Measurements from ENCODE around the gene KRT81.
"Not testable (repeated sequence)": the region's sequence is repeated elsewhere in the genome, so short reads cannot be mapped to it uniquely, and the experiment has no call there.

KRT81 gene

GRCh38 chr12:52252728-52253343 lies 38.5 kb downstream of the KRT81 start:
- H3F3A ChIP-seq (ENCODE audit: low read depth) = no peaks in the 10 kb centered on the region
- no peak overlapping the region for H3K9ac ChIP-seq (ENCODE audit: low read depth, low read length, poor library complexity, severe bottlenecking)
- H3K27me3 ChIP-seq (ENCODE audit: insufficient read depth, low read length, poor library complexity, severe bottlenecking) = no peaks in the 10 kb centered on the region
- TF ChIP-seq EZH2phosphoT487 (IDR thresholded peaks at IDR 0.05; ENCODE audit: borderline replicate concordance) = no peak
- no peak for TF ChIP-seq CTCF (conservative IDR thresholded peaks at IDR 0.05; ENCODE audit: low read length)
- H3K4me2 ChIP-seq (ENCODE audit: low read depth, low read length, poor library complexity, severe bottlenecking) = no peak overlapping the region
- no peaks in the 10 kb centered on the region for H3K9me3 ChIP-seq (ENCODE audit: insufficient read depth, low read depth, low read length)
- no peak overlapping the region for H3K4me3 ChIP-seq (ENCODE audit: low read length, poor library complexity, severe bottlenecking)
- H4K20me1 ChIP-seq (ENCODE audit: insufficient read depth, low read length, poor library complexity, severe bottlenecking) = no peaks in the 10 kb centered on the region
- no peak overlapping the region for H2AFZ ChIP-seq (ENCODE audit: low read length)
- no peaks in the 10 kb centered on the region for H3K36me3 ChIP-seq (ENCODE audit: insufficient read depth, low read length)
- no peaks in the 10 kb centered on the region for H3K4me1 ChIP-seq (ENCODE audit: insufficient read depth, low read length, poor library complexity, severe bottlenecking)
- no peaks in the 10 kb centered on the region for H3K9me2 ChIP-seq (replicated peaks; ENCODE audit: low read depth, low read length)
- no peaks in the 10 kb centered on the region for H3K79me2 ChIP-seq (ENCODE audit: insufficient read depth, low read length)

GRCh38 chr12:52252175-52252615 lies 39.1 kb downstream of the KRT81 start:
- H4K20me1 ChIP-seq (ENCODE audit: insufficient read depth, low read length, poor library complexity, severe bottlenecking); H3K4me1 ChIP-seq (ENCODE audit: insufficient read depth, low read length, poor library complexity, severe bottlenecking); H3K4me3 ChIP-seq (ENCODE audit: low read length, poor library complexity, severe bottlenecking); H3K9me3 ChIP-seq (ENCODE audit: insufficient read depth, low read depth, low read length); H3F3A ChIP-seq (ENCODE audit: low read depth); H3K9ac ChIP-seq (ENCODE audit: low read depth, low read length, poor library complexity, severe bottlenecking); H2AFZ ChIP-seq (ENCODE audit: low read length); H3K9me2 ChIP-seq (replicated peaks; ENCODE audit: low read depth, low read length); H3K27me3 ChIP-seq (ENCODE audit: insufficient read depth, low read length, poor library complexity, severe bottlenecking); H3K4me2 ChIP-seq (ENCODE audit: low read depth, low read length, poor library complexity, severe bottlenecking); H3K36me3 ChIP-seq (ENCODE audit: insufficient read depth, low read length); H3K79me2 ChIP-seq (ENCODE audit: insufficient read depth, low read length): not testable (repeated sequence)
- TF ChIP-seq CTCF (conservative IDR thresholded peaks at IDR 0.05; ENCODE audit: low read length) = peak; percentile 66

- Histone ChIP-seq H3K4me1 (ENCODE audit: insufficient read depth, low read length, poor library complexity, severe bottlenecking) (no peaks in the 10 kb centered on the region), H3K79me2 (ENCODE audit: insufficient read depth, low read length) (no peaks in the 10 kb centered on the region), H3K9me3 (ENCODE audit: insufficient read depth, low read depth, low read length) (no peaks in the 10 kb centered on the region), H3K36me3 (ENCODE audit: insufficient read depth, low read length) (no peaks in the 10 kb centered on the region), H3K4me2 (ENCODE audit: low read depth, low read length, poor library complexity, severe bottlenecking) (no peak overlapping the region), H3K27me3 (ENCODE audit: insufficient read depth, low read length, poor library complexity, severe bottlenecking) (no peaks in the 10 kb centered on the region), H3K9ac (ENCODE audit: low read depth, low read length, poor library complexity, severe bottlenecking) (no peak overlapping the region), H3K9me2 (replicated peaks; ENCODE audit: low read depth, low read length) (no peaks in the 10 kb centered on the region), H2AFZ (ENCODE audit: low read length) (no peak overlapping the region), H3F3A (ENCODE audit: low read depth) (no peaks in the 10 kb centered on the region), H4K20me1 (ENCODE audit: insufficient read depth, low read length, poor library complexity, severe bottlenecking) (no peaks in the 10 kb centered on the region), H3K4me3 (ENCODE audit: low read length, poor library complexity, severe bottlenecking) (no peak overlapping the region)
- TF ChIP-seq CTCF (conservative IDR thresholded peaks at IDR 0.05; ENCODE audit: low read length) = no peak
- TF ChIP-seq EZH2phosphoT487 (IDR thresholded peaks at IDR 0.05; ENCODE audit: borderline replicate concordance) = no peak
Observed at GRCh38 chr12:52251367-52252051, 39.8 kb downstream of the KRT81 start.
